ENCODE data around the gene PTPRD.

PTPRD gene

GRCh38 chr9:8877753-8878494, 1734.9 kb downstream of the PTPRD start:
- no peak for DNase-seq

GRCh38 chr9:8876303-8876702, 1736.5 kb downstream of the PTPRD start:
- no peak for DNase-seq

GRCh38 chr9:8874482-8874881, 1738.3 kb downstream of the PTPRD start:
- no peak for DNase-seq

- no peak for DNase-seq
Measured at GRCh38 chr9:8872802-8873201, 1740.0 kb downstream of the PTPRD start.

GRCh38 chr9:8871796-8872445, 1740.9 kb downstream of the PTPRD start:
- DNase-seq = no peak

- no peak for DNase-seq
Measured at GRCh38 chr9:8871396-8871795, 1741.4 kb downstream of the PTPRD start.

- no peak for DNase-seq
Measured at GRCh38 chr9:8869812-8870211, 1743.0 kb downstream of the PTPRD start.

- no peak for DNase-seq
Measured at GRCh38 chr9:8868632-8869031, 1744.2 kb downstream of the PTPRD start.

GRCh38 chr9:8867148-8867547, 1745.7 kb downstream of the PTPRD start:
- DNase-seq = no peak

- DNase-seq = no peak
Measured at GRCh38 chr9:8864545-8864896, 1748.3 kb downstream of the PTPRD start.

GRCh38 chr9:8863886-8864544, 1748.8 kb downstream of the PTPRD start:
- DNase-seq = no peak

GRCh38 chr9:8863069-8863468, 1749.7 kb downstream of the PTPRD start:
- no peak for DNase-seq

GRCh38 chr9:8860925-8861324, 1751.9 kb downstream of the PTPRD start:
- no peak for DNase-seq

- DNase-seq = no peak
Measured at GRCh38 chr9:8860086-8860485, 1752.7 kb downstream of the PTPRD start.

GRCh38 chr9:8859416-8859815, 1753.4 kb downstream of the PTPRD start:
- DNase-seq = no peak

GRCh38 chr9:8858596-8859161, 1754.1 kb downstream of the PTPRD start:
- DNase-seq = no peak

GRCh38 chr9:8857926-8858595, 1754.7 kb downstream of the PTPRD start:
- no peak for DNase-seq

GRCh38 chr9:8857068-8857925, 1755.5 kb downstream of the PTPRD start:
- DNase-seq = no peak

GRCh38 chr9:8856396-8857067, 1756.3 kb downstream of the PTPRD start:
- no peak for DNase-seq

GRCh38 chr9:8855046-8855445, 1757.8 kb downstream of the PTPRD start:
- DNase-seq = no peak

- DNase-seq = no peak
Measured at GRCh38 chr9:8852301-8852864, 1760.4 kb downstream of the PTPRD start.
